Measurements from ENCODE around the gene RAMAC.
A peak's percentile ranks its signal among the peaks of the same experiment; 100 is the strongest.

Gene RAMAC

GRCh38 chr15:82980981-82981380 is 5.0 kb upstream of the RAMAC start:
- H3K27ac ChIP-seq = no peak overlapping the region
- TF ChIP-seq CTCF (conservative IDR thresholded peaks at IDR 0.05) = no peak

- TF ChIP-seq CTCF (conservative IDR thresholded peaks at IDR 0.05) = no peak
- H3K27ac ChIP-seq = peak overlapping the region; percentile 92
Observed at GRCh38 chr15:82986442-82986780, 401 bp downstream of the RAMAC start.

GRCh38 chr15:82992436-82992998 is 6.5 kb downstream of the RAMAC start:
- no peak for TF ChIP-seq CTCF (conservative IDR thresholded peaks at IDR 0.05)

GRCh38 chr15:82993144-82993543 is 7.1 kb downstream of the RAMAC start:
- TF ChIP-seq CTCF (conservative IDR thresholded peaks at IDR 0.05) = no peak
- H3K27ac ChIP-seq = no peak overlapping the region

More at GRCh38 chr15:82992436-82992998, 6.5 kb downstream of the RAMAC start:
- H3K27ac ChIP-seq = no peak overlapping the region

GRCh38 chr15:82995076-82995475 is 9.1 kb downstream of the RAMAC start:
- TF ChIP-seq CTCF (conservative IDR thresholded peaks at IDR 0.05) = no peak
- no peak overlapping the region for H3K27ac ChIP-seq

GRCh38 chr15:82995938-82996337 is 9.9 kb downstream of the RAMAC start:
- TF ChIP-seq CTCF (conservative IDR thresholded peaks at IDR 0.05) = no peak
- H3K27ac ChIP-seq = no peak overlapping the region

GRCh38 chr15:82999426-82999825 is 13.4 kb downstream of the RAMAC start:
- no peak for TF ChIP-seq CTCF (conservative IDR thresholded peaks at IDR 0.05)
- H3K27ac ChIP-seq = peak overlapping the region; percentile 81
